ENCODE data around the gene CARS2. TPM values are rescaled to one million over a fixed set of nuclear protein-coding genes. Genes with fewer than 3 reads are reported as not detected.

The CARS2 gene
- total and polyA plus RNA-seq, 2 experiments from 2014 or later = 39.0 to 53.5 TPM

DNA sequence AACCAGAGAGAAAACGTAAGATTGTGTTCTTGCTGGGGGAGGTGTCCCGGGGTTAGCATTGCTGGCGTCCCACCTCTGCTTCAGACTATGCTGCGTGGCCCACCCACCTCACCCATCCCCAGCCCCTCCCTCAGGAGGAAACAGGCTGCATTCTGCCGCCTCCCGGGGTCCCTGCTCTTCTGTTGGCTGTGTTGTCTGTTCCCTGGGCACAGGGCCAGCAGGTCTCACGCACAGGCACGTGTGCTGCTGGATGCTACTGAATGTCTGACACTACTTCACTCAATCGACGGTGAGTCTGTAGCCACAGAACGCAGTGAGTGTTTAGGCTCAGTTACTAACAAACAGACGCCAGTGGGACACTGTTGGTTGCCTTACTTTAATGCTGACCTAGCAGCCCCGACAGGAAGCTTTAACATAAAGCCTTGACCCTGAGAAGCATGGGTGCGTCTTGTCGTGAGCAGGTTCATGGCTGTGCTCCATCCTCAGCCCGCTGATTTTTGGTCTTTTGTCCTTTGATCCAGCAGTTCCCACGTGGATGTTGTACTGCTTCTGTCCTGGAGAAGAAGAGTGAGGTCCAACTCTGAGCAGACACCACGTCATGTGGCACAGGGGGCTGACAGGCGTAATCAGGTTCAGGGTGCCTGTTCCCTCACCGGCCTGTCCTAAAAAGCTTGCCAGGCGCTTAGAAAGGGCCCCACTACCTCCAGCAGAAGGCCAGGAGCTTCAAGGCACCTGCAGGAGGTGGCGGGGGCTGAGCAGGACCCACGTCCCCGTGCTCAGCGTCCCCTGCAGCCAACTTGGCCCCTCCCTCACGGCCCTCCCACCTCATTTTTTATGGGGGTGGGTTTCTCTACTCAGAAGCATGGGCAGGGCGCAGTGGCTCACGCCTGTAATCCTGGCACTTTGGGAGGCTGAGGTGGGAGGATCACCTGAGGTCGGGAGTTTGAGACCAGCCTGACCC lies 64.6 kb downstream of the CARS2 start:
- Histone ChIP-seq H3F3A (replicated peaks; ENCODE audit: low read depth) (peaks cover 10% of the 10 kb centered on the region), H3K79me2 (replicated peaks; ENCODE audit: insufficient read depth) (no peaks in the 10 kb centered on the region), H2AFZ (no peak overlapping the region), H3K4me2 (no peak overlapping the region), H4K20me1 (replicated peaks; ENCODE audit: insufficient read depth) (peaks cover 13% of the 10 kb centered on the region), H3K9me2 (ENCODE audit: insufficient read depth) (no peaks in the 10 kb centered on the region), H3K4me3 (no peak overlapping the region), H3K36me3 (ENCODE audit: insufficient read depth) (peaks cover 7% of the 10 kb centered on the region; the same call in 1 of the 2 replicates), H3K27ac (ENCODE audit: low read depth) (no peak overlapping the region), H3K4me1 (ENCODE audit: insufficient read depth) (peaks cover 6% of the 10 kb centered on the region), H3K27me3 (ENCODE audit: insufficient read depth) (no peaks in the 10 kb centered on the region)
- H3K4me1 Mint-ChIP-seq = peaks cover 5% of the 10 kb centered on the region
- DNase-seq (ENCODE audit: low spot score) (no peak), ATAC-seq (no peak)
- no peak overlapping the region for H3K27ac Mint-ChIP-seq
- H3K9me3 Mint-ChIP-seq = no peaks in the 10 kb centered on the region; the same call in 2 of the 3 replicates
- H3K36me3 Mint-ChIP-seq (ENCODE audit: low read depth) = peaks cover 59% of the 10 kb centered on the region
- TF ChIP-seq ZNF331 (CRISPR knock-in tag; IDR thresholded peaks at IDR 0.05; ENCODE audit: low read depth) (no peak), CREB1 (CRISPR knock-in tag; IDR thresholded peaks at IDR 0.05; ENCODE audit: low read depth) (no peak), NANOG (IDR thresholded peaks at IDR 0.05; ENCODE audit: borderline replicate concordance) (no peak), EZH2 (IDR thresholded peaks at IDR 0.05; ENCODE audit: low read depth, unreplicated experiment) (no peak), POLR2AphosphoS5 (IDR thresholded peaks at IDR 0.05; ENCODE audit: low read depth) (no peak), JUNB (IDR thresholded peaks at IDR 0.05; ENCODE audit: unreplicated experiment) (no peak), EZH2phosphoT487 (IDR thresholded peaks at IDR 0.05; ENCODE audit: unreplicated experiment) (no peak), ZNF114 (CRISPR knock-in tag; IDR thresholded peaks at IDR 0.05) (no peak), STAT1 (IDR thresholded peaks at IDR 0.05; ENCODE audit: unreplicated experiment) (no peak)
- TF ChIP-seq, protein P1, sequence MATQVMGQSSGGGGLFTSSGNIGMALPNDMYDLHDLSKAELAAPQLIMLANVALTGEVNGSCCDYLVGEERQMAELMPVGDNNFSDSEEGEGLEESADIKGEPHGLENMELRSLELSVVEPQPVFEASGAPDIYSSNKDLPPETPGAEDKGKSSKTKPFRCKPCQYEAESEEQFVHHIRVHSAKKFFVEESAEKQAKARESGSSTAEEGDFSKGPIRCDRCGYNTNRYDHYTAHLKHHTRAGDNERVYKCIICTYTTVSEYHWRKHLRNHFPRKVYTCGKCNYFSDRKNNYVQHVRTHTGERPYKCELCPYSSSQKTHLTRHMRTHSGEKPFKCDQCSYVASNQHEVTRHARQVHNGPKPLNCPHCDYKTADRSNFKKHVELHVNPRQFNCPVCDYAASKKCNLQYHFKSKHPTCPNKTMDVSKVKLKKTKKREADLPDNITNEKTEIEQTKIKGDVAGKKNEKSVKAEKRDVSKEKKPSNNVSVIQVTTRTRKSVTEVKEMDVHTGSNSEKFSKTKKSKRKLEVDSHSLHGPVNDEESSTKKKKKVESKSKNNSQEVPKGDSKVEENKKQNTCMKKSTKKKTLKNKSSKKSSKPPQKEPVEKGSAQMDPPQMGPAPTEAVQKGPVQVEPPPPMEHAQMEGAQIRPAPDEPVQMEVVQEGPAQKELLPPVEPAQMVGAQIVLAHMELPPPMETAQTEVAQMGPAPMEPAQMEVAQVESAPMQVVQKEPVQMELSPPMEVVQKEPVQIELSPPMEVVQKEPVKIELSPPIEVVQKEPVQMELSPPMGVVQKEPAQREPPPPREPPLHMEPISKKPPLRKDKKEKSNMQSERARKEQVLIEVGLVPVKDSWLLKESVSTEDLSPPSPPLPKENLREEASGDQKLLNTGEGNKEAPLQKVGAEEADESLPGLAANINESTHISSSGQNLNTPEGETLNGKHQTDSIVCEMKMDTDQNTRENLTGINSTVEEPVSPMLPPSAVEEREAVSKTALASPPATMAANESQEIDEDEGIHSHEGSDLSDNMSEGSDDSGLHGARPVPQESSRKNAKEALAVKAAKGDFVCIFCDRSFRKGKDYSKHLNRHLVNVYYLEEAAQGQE (IDR thresholded peaks at IDR 0.05; ENCODE audit: unreplicated experiment) = no peak
- TF ChIP-seq, protein P2, sequence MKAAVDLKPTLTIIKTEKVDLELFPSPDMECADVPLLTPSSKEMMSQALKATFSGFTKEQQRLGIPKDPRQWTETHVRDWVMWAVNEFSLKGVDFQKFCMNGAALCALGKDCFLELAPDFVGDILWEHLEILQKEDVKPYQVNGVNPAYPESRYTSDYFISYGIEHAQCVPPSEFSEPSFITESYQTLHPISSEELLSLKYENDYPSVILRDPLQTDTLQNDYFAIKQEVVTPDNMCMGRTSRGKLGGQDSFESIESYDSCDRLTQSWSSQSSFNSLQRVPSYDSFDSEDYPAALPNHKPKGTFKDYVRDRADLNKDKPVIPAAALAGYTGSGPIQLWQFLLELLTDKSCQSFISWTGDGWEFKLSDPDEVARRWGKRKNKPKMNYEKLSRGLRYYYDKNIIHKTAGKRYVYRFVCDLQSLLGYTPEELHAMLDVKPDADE (IDR thresholded peaks at IDR 0.05) = no peak
- TF ChIP-seq, protein P3, sequence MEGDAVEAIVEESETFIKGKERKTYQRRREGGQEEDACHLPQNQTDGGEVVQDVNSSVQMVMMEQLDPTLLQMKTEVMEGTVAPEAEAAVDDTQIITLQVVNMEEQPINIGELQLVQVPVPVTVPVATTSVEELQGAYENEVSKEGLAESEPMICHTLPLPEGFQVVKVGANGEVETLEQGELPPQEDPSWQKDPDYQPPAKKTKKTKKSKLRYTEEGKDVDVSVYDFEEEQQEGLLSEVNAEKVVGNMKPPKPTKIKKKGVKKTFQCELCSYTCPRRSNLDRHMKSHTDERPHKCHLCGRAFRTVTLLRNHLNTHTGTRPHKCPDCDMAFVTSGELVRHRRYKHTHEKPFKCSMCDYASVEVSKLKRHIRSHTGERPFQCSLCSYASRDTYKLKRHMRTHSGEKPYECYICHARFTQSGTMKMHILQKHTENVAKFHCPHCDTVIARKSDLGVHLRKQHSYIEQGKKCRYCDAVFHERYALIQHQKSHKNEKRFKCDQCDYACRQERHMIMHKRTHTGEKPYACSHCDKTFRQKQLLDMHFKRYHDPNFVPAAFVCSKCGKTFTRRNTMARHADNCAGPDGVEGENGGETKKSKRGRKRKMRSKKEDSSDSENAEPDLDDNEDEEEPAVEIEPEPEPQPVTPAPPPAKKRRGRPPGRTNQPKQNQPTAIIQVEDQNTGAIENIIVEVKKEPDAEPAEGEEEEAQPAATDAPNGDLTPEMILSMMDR (conservative IDR thresholded peaks at IDR 0.05; ENCODE audit: low read depth in 2 of 2) = no peak
- TF ChIP-seq, protein P4, sequence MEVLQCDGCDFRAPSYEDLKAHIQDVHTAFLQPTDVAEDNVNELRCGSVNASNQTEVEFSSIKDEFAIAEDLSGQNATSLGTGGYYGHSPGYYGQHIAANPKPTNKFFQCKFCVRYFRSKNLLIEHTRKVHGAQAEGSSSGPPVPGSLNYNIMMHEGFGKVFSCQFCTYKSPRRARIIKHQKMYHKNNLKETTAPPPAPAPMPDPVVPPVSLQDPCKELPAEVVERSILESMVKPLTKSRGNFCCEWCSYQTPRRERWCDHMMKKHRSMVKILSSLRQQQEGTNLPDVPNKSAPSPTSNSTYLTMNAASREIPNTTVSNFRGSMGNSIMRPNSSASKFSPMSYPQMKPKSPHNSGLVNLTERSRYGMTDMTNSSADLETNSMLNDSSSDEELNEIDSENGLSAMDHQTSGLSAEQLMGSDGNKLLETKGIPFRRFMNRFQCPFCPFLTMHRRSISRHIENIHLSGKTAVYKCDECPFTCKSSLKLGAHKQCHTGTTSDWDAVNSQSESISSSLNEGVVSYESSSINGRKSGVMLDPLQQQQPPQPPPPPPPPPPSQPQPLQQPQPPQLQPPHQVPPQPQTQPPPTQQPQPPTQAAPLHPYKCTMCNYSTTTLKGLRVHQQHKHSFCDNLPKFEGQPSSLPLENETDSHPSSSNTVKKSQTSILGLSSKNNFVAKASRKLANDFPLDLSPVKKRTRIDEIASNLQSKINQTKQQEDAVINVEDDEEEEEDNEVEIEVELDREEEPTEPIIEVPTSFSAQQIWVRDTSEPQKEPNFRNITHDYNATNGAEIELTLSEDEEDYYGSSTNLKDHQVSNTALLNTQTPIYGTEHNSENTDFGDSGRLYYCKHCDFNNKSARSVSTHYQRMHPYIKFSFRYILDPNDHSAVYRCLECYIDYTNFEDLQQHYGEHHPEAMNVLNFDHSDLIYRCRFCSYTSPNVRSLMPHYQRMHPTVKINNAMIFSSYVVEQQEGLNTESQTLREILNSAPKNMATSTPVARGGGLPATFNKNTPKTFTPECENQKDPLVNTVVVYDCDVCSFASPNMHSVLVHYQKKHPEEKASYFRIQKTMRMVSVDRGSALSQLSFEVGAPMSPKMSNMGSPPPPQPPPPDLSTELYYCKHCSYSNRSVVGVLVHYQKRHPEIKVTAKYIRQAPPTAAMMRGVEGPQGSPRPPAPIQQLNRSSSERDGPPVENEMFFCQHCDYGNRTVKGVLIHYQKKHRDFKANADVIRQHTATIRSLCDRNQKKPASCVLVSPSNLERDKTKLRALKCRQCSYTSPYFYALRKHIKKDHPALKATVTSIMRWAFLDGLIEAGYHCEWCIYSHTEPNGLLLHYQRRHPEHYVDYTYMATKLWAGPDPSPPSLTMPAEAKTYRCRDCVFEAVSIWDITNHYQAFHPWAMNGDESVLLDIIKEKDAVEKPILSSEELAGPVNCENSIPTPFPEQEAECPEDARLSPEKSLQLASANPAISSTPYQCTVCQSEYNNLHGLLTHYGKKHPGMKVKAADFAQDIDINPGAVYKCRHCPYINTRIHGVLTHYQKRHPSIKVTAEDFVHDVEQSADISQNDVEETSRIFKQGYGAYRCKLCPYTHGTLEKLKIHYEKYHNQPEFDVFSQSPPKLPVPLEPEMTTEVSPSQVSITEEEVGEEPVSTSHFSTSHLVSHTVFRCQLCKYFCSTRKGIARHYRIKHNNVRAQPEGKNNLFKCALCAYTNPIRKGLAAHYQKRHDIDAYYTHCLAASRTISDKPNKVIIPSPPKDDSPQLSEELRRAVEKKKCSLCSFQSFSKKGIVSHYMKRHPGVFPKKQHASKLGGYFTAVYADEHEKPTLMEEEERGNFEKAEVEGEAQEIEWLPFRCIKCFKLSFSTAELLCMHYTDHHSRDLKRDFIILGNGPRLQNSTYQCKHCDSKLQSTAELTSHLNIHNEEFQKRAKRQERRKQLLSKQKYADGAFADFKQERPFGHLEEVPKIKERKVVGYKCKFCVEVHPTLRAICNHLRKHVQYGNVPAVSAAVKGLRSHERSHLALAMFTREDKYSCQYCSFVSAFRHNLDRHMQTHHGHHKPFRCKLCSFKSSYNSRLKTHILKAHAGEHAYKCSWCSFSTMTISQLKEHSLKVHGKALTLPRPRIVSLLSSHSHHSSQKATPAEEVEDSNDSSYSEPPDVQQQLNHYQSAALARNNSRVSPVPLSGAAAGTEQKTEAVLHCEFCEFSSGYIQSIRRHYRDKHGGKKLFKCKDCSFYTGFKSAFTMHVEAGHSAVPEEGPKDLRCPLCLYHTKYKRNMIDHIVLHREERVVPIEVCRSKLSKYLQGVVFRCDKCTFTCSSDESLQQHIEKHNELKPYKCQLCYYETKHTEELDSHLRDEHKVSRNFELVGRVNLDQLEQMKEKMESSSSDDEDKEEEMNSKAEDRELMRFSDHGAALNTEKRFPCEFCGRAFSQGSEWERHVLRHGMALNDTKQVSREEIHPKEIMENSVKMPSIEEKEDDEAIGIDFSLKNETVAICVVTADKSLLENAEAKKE (CRISPR knock-in tag; IDR thresholded peaks at IDR 0.05) = no peak
- H3K4me3 Mint-ChIP-seq = no peak overlapping the region
- H3K27me3 Mint-ChIP-seq (ENCODE audit: insufficient read depth, low read depth, poor library complexity) = peaks cover 5% of the 10 kb centered on the region

Measured in GM23338 (cell line).